Activated T-helper 2 cell treated with anti-CD3 and anti-CD28 coated beads, Interferon-gamma antibody, Interleukin-2, Interleukin-4, amounts not matched to agents 10 μg/mL and 5 μg/mL and 100 μg/mL, durations not matched to agents 14 hours and 24 hours and 36 hours (primary cell): Measurements from ENCODE around the gene PDE6G. TPM values are rescaled to one million over a fixed set of nuclear protein-coding genes. Genes with fewer than 3 reads are reported as not detected.

Experiments used
- DNase-seq: peaks from one replicate; pipeline ENCODE4 v3.0.0; 2021; ENCODE audit warnings: low spot score
- H3K27ac Mint-ChIP-seq: one replicate; pipeline ENCODE4 v1.8.0; 2021; ENCODE audit warnings: mixed read lengths
- H3K27me3 Mint-ChIP-seq: one replicate; pipeline ENCODE4 v1.8.0; 2021; ENCODE audit warnings: low read depth, mixed read lengths
- H3K36me3 Mint-ChIP-seq: one replicate; pipeline ENCODE4 v1.8.0; 2021; ENCODE audit warnings: low read depth, mixed read lengths
- H3K4me1 Mint-ChIP-seq: one replicate; pipeline ENCODE4 v1.8.0; 2021; ENCODE audit warnings: low read depth, mixed read lengths
- H3K4me3 Mint-ChIP-seq: one replicate; pipeline ENCODE4 v1.8.0; 2021; ENCODE audit warnings: low read depth, mild to moderate bottlenecking, moderate library complexity, mixed read lengths
- H3K9me3 Mint-ChIP-seq: one replicate; pipeline ENCODE4 v1.8.0; 2021; ENCODE audit warnings: mixed read lengths
- intact Hi-C: fragments of 100-400 bp; cut with micrococcal nuclease; formaldehyde crosslinking; loops from one replicate; pipeline ENCODE4 v1.15.1; 2023
- total RNA-seq: library from RNA; stranded (reverse); gene quantifications from 2 replicates; pipeline ENCODE4 v1.2.3, GENCODE V29; 2022

The PDE6G gene
- total RNA-seq, 1 donor from 2014 or later = 15.4 TPM

DNA sequence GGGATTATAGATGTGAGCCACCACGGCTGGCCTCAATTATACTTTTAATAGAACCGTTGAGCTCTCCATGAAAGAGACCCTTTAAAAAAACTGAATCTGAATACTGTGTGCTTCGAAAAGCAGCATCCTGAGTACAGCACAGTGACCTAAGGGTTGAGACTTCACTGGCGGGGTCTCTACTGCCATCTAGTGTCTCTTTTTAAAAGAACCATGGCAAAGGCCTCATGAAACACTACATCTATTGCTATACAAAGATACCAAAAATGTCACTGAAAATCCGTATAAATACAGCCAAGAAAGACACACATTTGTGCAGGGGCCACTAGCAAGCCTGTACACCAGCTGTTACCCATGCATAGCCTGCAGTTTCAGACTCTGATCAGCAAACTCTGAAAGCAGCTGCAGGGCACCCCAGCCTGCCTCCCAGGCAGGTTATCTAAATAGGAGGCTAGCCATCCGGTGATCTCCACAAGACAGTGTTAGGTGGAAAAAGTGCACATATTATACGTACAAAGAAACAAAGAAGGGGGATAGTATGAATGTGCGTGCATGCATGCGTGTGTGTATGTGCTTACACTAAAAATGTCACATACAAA is 54.7 kb downstream of the PDE6G start:
- Mint-ChIP-seq H3K27ac (peak overlapping the region; percentile 52), H3K4me1 (peaks cover 5% of the 10 kb centered on the region), H3K27me3 (no peaks in the 10 kb centered on the region), H3K9me3 (no peaks in the 10 kb centered on the region), H3K4me3 (no peak overlapping the region), H3K36me3 (peaks cover 55% of the 10 kb centered on the region)
- peak; percentile 24 for DNase-seq
- intact Hi-C loops = loop anchor here (5.0 kb wide), 1 partner anchor 84 kb away; no protein-coding TSS in a partner anchor

Other genes starting within 250 kb of the PDE6G start
- gene ACTG1, start 143.7 kb downstream of the PDE6G start, total RNA-seq = 4,152 and 4,174 TPM in 2 replicates
- 1.1 TPM in 2 replicates for gene FSCN2, start 128.2 kb downstream of the PDE6G start, total RNA-seq
- gene FAAP100, start 104.2 kb downstream of the PDE6G start, total RNA-seq = 61.6 and 64.4 TPM in 2 replicates
- 128 and 138 TPM in 2 replicates for gene NPLOC4, start 19.4 kb downstream of the PDE6G start, total RNA-seq
- gene TSPAN10, start 19.3 kb downstream of the PDE6G start, total RNA-seq = 0.30 and 0.44 TPM in 2 replicates
- gene OXLD1, start 10.1 kb upstream of the PDE6G start, total RNA-seq = 51.3 and 52.7 TPM in 2 replicates
- gene CCDC137, start 10.2 kb upstream of the PDE6G start, total RNA-seq = 50.8 and 51.7 TPM in 2 replicates
- gene ARL16, start 27.3 kb upstream of the PDE6G start, total RNA-seq = 33.3 and 35.0 TPM in 2 replicates
- gene HGS, start 27.5 kb upstream of the PDE6G start, total RNA-seq = 130 and 134 TPM in 2 replicates
- gene MRPL12, start 46.8 kb upstream of the PDE6G start, total RNA-seq = 175 and 179 TPM in 2 replicates
- gene SLC25A10, start 55.7 kb upstream of the PDE6G start, total RNA-seq = 36.4 and 39.5 TPM in 2 replicates
- gene GCGR, start 147.6 kb upstream of the PDE6G start, total RNA-seq = not detected in 2 replicates
- 42.5 and 42.9 TPM in 2 replicates for gene MCRIP1, start 176.7 kb upstream of the PDE6G start, total RNA-seq
- not detected in 2 replicates for gene PPP1R27, start 178.5 kb upstream of the PDE6G start, total RNA-seq
- gene P4HB, start 204.0 kb upstream of the PDE6G start, total RNA-seq = 545 and 603 TPM in 2 replicates
- gene ARHGDIA, start 214.8 kb upstream of the PDE6G start, total RNA-seq = 713 and 715 TPM in 2 replicates
- 237 and 240 TPM in 2 replicates for gene ALYREF, start 235.0 kb upstream of the PDE6G start, total RNA-seq
- 108 and 119 TPM in 2 replicates for gene ANAPC11, start 235.2 kb upstream of the PDE6G start, total RNA-seq
- 0.28 and 0.39 TPM in 2 replicates for gene NPB, start 245.7 kb upstream of the PDE6G start, total RNA-seq